ENCODE data around the gene STARD5. TPM values are rescaled to one million over a fixed set of nuclear protein-coding genes. Genes with fewer than 3 reads are reported as not detected.
"Not testable (repeated sequence)": the region's sequence is repeated elsewhere in the genome, so short reads cannot be mapped to it uniquely, and the experiment has no call there.

Gene STARD5
- total RNA-seq, 1 donor from 2014 or later, result 5.8 TPM

DNA sequence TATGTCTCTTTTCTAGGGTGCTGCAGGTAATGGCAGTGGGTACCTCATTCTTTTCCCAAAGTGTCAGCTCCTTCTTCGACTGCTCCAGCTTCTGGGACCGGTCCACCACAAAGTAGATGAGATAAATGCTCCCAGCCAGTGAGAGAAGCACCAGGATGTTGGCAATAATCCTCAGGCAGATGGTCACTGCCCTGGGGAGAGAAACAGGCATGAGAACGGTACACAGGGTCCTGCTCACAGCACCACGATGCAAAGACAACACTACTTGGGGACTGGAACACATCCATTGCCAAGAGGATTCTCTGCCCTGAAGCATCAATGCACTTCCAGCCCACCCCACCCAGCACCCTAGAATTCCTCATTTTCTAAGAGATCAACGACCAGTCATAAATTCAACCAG, 27.7 kb upstream of the STARD5 start:
- TF ChIP-seq, protein P1, sequence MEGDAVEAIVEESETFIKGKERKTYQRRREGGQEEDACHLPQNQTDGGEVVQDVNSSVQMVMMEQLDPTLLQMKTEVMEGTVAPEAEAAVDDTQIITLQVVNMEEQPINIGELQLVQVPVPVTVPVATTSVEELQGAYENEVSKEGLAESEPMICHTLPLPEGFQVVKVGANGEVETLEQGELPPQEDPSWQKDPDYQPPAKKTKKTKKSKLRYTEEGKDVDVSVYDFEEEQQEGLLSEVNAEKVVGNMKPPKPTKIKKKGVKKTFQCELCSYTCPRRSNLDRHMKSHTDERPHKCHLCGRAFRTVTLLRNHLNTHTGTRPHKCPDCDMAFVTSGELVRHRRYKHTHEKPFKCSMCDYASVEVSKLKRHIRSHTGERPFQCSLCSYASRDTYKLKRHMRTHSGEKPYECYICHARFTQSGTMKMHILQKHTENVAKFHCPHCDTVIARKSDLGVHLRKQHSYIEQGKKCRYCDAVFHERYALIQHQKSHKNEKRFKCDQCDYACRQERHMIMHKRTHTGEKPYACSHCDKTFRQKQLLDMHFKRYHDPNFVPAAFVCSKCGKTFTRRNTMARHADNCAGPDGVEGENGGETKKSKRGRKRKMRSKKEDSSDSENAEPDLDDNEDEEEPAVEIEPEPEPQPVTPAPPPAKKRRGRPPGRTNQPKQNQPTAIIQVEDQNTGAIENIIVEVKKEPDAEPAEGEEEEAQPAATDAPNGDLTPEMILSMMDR (IDR thresholded peaks at IDR 0.05; ENCODE audit: unreplicated experiment), result no peak
- Mint-ChIP-seq H3K4me1 (peaks cover 8% of the 10 kb centered on the region), H3K36me3 (no peaks in the 10 kb centered on the region), H3K27me3 (ENCODE audit: low read depth) (peaks cover 28% of the 10 kb centered on the region), H3K27ac (no peak overlapping the region), H3K9me3 (no peaks in the 10 kb centered on the region), H3K4me3 (no peak overlapping the region)
- DNase-seq (ENCODE audit: low spot score in 2 of 2, unreplicated experiment in 2 of 2), result no peak

DNA sequence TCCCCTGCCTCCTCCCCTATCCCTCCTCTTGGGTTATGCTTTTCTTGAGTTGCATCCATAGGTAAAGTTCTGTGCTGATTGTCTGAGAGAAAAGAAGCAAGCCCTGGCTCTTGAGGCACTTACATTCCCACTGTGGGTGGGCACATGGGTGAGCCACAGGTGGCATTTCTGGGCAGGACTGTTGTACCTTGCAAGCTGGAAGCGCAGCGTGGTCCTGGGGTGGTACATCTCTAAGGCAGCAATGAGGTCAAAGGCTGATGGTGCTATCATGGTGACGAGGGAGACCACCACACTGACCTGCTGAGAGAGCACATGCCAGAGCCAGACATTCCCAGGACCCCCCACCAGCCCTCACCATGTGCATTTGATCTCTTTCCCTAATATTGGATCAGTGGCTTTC, 25.3 kb upstream of the STARD5 start:
- no peak overlapping the region for H3K4me3 Mint-ChIP-seq
- no peak for DNase-seq (ENCODE audit: low spot score in 2 of 2, unreplicated experiment in 2 of 2)
- H3K27ac Mint-ChIP-seq, result no peak overlapping the region
- TF ChIP-seq, protein P1 (IDR thresholded peaks at IDR 0.05; ENCODE audit: unreplicated experiment), result no peak
- no peaks in the 10 kb centered on the region for H3K36me3 Mint-ChIP-seq
- H3K27me3 Mint-ChIP-seq (ENCODE audit: low read depth), result peaks cover 19% of the 10 kb centered on the region
- H3K4me1 Mint-ChIP-seq, result peaks cover 8% of the 10 kb centered on the region
- H3K9me3 Mint-ChIP-seq, result peaks cover 3% of the 10 kb centered on the region

DNA sequence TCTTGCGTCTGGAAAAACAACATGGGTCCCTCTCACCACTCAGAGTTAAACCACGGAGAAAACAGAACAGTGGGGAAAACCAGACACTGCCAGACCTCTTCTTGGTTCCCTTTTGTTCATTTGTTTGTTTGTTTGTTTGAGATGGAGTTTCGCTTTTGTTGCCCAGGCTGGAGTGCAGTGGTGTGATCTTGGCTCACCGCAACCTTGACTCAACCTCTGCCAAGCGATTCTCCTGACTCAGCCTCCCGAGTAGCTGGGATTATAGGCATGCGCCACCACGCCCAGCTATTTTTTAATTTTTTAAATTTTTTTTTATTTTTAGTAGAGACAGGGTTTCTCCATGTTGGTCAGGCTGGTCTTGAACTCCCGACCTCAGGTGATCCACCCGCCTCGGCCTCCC, 24.8 kb upstream of the STARD5 start:
- H3K9me3 Mint-ChIP-seq, result not testable (repeated sequence)

DNA sequence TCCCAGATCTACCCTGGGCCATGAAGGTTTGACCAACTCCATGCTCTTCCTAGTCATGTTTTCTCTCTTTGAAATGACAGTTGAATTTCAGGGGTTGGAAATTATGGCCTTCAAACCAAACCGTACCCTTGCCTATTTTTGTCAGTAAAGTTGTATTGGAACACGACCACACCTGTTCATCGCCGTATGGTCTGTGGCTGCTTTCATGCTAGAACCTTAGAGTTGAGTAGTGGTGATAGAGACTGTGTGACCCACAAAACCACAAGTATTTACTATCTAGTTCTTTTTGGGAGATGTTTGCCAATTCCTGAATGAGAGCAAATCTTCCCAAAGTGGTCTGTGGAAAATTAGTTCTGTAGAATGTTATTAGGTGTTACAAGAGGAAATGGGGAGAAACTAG, 24.0 kb upstream of the STARD5 start:
- Mint-ChIP-seq H3K9me3 (peaks cover 3% of the 10 kb centered on the region), H3K36me3 (no peaks in the 10 kb centered on the region), H3K27ac (no peak overlapping the region), H3K4me1 (peaks cover 8% of the 10 kb centered on the region), H3K4me3 (no peak overlapping the region), H3K27me3 (ENCODE audit: low read depth) (peaks cover 20% of the 10 kb centered on the region)
- DNase-seq (ENCODE audit: low spot score in 2 of 2, unreplicated experiment in 2 of 2), result no peak
- TF ChIP-seq, protein P1 (IDR thresholded peaks at IDR 0.05; ENCODE audit: unreplicated experiment), result no peak

More for the DNA sequence above, 24.8 kb upstream of the STARD5 start:
- H3K27ac Mint-ChIP-seq; H3K4me1 Mint-ChIP-seq; H3K4me3 Mint-ChIP-seq; DNase-seq (ENCODE audit: low spot score in 2 of 2, unreplicated experiment in 2 of 2); H3K36me3 Mint-ChIP-seq: not testable (repeated sequence)
- H3K27me3 Mint-ChIP-seq (ENCODE audit: low read depth), result peaks cover 19% of the 10 kb centered on the region

DNA sequence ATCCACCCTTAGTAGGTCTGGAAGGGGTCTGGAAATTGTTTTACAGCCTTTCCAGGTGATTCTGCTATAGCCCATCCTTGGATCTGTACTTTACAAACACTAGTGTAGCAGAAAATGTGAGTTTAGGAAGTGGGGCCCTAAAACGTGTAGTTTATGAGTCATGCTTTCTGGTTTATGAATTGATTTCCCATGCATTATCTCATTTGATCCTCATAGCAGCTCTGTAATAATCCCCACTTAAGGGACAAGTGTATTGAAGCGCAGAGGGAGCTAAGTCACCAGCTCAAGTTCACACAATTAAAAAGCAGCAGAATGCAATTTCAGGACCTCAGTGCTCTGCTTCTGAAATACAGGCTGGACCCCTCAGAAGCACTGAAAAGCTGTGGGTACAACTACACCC, 22.7 kb upstream of the STARD5 start:
- TF ChIP-seq, protein P1 (IDR thresholded peaks at IDR 0.05; ENCODE audit: unreplicated experiment), result no peak
- peaks cover 3% of the 10 kb centered on the region for H3K9me3 Mint-ChIP-seq

DNA sequence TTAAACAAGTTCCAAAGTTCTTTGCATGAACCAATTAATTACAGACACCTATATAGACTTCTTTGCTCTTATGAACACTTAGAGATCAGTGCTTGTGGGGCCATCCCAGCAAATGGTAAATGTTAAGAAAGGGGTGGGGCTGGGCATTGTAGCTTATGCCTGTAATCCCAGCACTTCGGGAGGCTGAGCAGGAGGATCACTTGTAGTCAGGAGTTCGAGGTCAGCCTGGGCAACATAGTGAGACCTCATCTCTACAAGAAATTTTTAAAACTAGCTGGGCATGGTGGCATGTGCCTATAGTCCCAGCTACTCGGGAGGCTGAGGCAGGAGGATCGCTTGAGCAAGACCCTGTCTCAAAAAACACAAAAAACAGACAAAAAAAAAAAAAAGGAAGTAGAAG, 19.4 kb upstream of the STARD5 start:
- no peak for DNase-seq (ENCODE audit: low spot score in 2 of 2, unreplicated experiment in 2 of 2)
- peaks cover 18% of the 10 kb centered on the region for H3K4me1 Mint-ChIP-seq
- H3K27ac Mint-ChIP-seq, result no peak overlapping the region
- H3K36me3 Mint-ChIP-seq, result no peaks in the 10 kb centered on the region
- no peak overlapping the region for H3K4me3 Mint-ChIP-seq
- TF ChIP-seq, protein P1 (IDR thresholded peaks at IDR 0.05; ENCODE audit: unreplicated experiment), result no peak
- H3K9me3 Mint-ChIP-seq, result peaks cover 3% of the 10 kb centered on the region
- peaks cover 18% of the 10 kb centered on the region for H3K27me3 Mint-ChIP-seq (ENCODE audit: low read depth)

More for the DNA sequence above, 22.7 kb upstream of the STARD5 start:
- no peak for DNase-seq (ENCODE audit: low spot score in 2 of 2, unreplicated experiment in 2 of 2)
- Mint-ChIP-seq H3K27me3 (ENCODE audit: low read depth) (peaks cover 21% of the 10 kb centered on the region), H3K36me3 (no peaks in the 10 kb centered on the region), H3K27ac (no peak overlapping the region), H3K4me1 (peaks cover 8% of the 10 kb centered on the region), H3K4me3 (no peak overlapping the region)

All from mesothelial cell of epicardium (in vitro differentiated cells).